ENCODE results near the gene TMCO4.

Gene TMCO4

DNA sequence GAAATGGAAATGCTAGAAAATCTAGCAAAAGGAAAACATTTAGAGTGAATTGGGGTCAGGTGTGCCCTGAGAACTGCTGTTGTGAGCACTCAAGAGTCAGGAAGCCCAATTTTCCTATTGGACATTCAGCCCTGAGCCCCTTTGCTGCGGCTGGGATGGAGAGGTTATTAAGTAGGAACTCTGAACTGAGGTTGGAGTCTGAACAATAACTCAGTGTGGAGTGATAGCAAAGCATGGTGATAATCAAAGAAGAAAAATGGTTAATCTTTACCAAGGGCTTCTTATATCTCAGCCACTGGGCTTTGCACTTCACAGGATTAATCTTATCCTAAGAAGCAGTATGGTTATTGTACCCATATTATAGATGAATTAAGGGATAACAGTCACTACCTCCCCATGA, 52.0 kb downstream of the TMCO4 start:
- DNase-seq (ENCODE audit: low read depth) = no peak

DNA sequence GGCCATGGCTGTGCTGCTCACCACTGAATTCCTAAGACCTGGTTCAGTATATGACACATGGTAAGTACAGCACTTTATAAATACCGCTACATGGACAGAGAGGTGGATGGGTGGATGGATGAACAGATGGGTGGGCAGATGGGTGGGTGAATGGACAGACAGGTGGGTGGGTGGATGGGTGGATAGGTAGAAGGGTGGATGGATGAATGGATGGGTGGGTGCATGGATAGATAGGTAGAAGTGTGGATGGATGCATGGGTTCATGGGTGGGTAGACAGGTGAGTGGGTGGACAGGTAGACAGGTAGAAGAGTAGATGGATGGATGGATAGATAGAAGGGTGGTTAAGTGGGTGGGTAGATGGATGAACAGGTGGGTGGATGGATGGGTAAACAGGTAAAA, 54.8 kb downstream of the TMCO4 start:
- no peak for DNase-seq (ENCODE audit: low read depth)

DNA sequence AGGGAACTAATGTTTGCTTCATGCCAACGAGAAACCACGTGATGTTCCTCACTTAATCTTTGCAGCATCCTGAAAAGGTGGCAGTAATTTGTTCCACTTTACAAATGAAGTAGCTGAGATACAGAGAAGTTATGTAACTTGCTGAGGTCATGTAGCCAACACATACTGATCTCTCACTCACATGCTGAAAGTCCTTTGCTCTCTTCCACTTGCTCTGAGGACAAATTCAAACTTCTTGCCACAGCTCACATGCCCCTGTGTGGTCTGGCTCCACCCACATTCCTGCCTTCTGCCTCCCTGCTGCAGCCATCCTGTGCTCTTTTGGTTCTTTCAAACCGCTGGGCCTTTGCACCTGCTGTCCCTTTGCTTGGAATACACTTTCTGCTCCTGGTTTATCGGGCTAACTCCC, 55.4 kb downstream of the TMCO4 start:
- DNase-seq (ENCODE audit: low read depth) = no peak

DNA sequence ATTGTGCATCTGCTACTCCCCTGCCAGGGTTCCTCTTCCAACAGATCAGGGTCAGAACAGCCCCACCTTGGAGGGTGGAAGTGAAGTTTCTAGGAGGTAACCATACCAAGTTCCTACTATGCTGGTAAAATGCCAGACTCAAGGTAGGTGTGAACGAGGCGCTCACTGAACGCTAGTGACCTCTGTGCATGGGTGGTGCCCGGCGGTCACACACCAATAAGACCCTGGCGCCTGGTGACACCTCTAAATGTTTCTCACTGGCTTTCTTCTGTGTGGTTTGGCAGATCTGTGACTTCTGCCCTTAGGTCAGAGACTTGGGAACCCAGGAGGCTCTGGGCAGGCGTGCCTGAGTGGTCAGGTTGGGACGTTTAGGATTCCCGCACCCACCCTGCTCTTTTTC, 55.9 kb downstream of the TMCO4 start:
- no peak for DNase-seq (ENCODE audit: low read depth)

DNA sequence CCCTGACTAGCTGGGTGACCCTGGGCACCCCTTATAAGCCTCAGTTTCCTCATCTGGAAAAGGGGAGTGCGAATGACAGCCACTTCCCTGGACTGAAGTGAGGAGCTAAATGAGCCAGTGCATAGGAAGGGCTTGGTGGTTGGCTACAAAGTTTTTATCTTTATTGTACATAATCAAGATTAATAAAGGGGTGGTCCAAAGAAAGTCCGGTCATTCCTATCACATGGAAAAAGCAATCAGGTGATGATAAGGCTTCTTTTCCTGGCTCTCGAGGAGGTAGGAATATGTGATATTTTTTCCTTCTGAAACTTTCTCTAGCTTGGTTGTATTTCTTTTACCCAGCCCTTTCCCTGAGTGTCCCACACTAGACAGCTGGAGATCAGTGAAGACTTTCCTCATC, 56.5 kb downstream of the TMCO4 start:
- DNase-seq (ENCODE audit: low read depth) = no peak

GRCh38 chr1:19739628-19740027, 60.1 kb downstream of the TMCO4 start:
- no peak for DNase-seq (ENCODE audit: low read depth)

DNA sequence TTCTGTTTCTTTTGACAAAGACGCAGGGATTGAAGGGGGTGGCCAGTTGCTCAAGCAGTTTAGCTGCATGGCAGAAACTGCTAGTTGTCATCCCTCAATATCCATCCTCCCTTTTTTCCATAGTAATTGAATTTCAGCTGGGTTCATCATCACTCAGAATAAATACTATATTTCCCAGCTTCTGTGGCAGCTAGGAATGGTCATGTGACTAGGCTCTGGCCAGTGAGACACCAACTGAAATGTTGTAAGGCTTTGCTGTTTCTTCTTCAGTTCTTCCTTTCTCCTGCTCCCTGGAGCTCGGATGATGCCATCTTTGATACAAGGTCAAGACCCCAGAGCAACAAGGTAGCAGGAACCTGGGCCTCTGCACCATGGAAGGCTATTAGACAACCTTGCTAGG, 61.0 kb downstream of the TMCO4 start:
- DNase-seq (ENCODE audit: low read depth) = no peak

DNA sequence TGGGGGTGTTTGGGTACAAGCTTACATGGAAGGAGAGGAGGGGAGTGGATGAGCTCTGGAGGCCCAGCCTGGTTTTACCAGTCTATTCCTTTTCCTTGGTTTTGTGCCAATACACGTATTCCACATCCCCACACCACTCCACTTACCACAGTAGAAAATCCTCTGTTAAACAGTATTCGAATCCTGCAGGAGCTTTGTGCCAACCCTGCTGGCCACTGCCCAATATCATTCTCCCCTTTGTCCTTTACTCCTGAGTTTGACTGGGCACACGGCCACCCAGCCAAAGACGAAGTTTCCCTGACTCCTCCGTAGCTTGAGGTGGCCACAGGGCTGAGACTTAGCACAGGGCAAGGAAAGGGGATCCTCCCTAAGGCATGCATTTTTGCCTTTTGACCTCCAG, 61.6 kb downstream of the TMCO4 start:
- DNase-seq (ENCODE audit: low read depth) = no peak

- DNase-seq (ENCODE audit: low read depth) = no peak
Measured at GRCh38 chr1:19737104-19737825, 62.5 kb downstream of the TMCO4 start.

DNA sequence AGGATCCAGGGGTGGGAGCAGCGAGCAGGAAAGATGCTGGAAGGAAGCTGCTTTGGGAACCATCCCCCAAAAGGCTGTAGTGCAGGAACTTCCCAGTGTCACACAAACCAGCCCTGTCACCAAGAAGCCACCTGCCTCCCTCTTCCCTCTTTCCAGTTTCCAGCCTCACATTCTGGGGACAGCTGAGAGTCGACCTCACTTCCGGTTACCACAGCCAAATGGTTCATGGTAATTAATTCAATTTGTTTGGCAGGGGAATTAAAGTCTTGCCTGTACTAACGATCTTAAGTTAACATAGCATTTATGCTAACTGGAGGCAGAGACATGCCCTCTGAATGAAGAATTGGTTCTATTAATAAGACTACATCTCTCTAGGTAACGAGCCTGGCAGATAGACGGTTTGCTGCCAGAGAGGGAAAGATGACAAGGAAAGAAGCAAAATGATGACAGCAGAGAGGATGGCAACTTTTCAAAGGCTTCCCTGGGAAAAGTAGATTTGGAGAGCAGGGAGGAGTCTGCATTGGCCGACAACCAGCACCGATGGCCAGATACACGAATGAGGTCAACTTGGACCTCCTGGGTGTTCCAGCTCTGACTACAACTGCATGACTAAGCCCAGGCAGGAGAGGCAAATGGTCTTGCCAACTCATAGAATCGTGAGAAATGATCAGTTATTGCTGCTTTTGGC, 64.1 kb downstream of the TMCO4 start:
- DNase-seq (ENCODE audit: low read depth) = no peak

DNA sequence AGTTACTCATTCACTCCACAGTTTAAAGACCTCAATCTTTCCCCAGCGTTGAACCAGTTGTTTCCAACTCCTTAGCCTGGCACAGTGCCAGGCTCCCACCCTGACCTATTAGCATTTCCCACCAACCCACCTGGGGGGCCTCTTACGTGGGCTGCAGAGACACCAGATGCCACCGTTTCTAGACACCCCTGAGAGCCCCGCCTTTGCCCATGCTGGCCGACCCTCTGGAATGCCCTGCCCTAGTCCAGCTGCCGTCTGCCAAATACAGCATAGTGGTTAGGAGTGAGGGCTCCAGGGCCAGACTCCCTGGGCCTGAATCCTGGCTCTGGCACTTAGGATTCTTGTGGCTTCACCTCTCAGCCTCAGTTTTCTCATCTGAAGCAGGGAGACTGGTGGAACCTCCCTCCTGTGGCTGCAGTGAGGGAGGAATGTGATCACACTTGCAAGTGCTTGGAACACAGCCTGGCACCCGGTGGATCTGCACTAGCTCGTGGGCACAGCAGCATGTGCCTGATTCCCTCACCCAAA, 65.2 kb downstream of the TMCO4 start:
- DNase-seq (ENCODE audit: low read depth) = no peak

DNA sequence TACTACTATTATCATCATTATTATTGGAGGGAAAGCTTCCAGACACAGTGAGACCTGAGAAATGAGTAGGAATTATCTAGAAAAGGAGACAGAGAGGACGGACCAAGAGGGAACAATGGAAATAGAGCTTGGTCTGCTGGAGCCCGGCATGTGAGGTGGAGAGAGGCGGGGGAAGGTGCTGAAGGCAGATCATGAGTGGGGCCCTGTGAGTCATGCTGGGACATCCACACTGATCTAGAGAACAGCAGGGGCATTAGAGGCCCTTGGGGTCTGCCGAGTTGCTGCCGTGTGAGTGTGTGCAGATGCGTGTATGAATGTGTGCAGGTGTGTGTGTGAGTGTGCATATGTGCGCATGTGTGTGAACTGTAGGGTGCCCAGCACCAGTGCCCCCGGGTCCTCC, 65.7 kb downstream of the TMCO4 start:
- no peak for DNase-seq (ENCODE audit: low read depth)

DNA sequence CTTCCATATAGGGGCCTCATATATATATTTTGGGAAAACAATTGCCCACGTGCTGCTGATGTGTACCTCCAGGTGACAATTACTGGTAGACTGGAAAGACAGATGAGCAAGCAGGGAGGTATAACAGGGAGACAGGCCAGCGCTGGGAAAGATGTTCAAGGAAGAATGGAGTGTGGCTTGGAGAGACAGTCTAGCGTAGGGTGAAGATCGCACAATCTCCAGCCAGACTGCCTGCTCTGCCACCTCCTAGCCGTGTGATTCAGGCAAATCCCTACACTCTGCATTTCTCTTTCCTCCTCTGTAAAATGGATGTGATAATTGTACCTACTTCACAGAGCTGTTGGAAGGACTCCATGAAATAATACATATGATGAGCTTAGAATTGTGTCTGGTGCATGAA, 66.1 kb downstream of the TMCO4 start:
- no peak for DNase-seq (ENCODE audit: low read depth)

GRCh38 chr1:19731311-19731821, 68.3 kb downstream of the TMCO4 start:
- DNase-seq (ENCODE audit: low read depth) = no peak

GRCh38 chr1:19730793-19731192, 68.9 kb downstream of the TMCO4 start:
- DNase-seq (ENCODE audit: low read depth) = no peak

DNA sequence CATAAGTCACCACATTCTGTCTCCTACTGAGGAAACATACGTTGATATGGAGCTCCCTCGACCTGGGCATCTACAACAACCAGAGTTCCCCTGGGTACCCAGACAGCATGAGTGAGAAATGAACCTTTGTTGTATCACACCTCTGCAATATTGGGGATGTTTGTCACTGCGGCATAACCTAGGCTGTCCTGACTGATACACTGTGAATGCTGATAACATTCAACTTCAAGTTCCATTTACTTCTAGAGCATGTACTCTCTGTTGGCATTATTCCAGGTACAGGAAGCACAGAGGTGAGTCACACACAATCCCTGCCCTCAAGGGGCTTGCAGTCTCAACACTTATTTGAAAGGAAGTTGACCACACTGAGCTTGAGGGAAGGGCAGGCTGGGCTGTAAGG, 69.5 kb downstream of the TMCO4 start:
- no peak for DNase-seq (ENCODE audit: low read depth)

GRCh38 chr1:19728413-19729145, 71.1 kb downstream of the TMCO4 start:
- DNase-seq (ENCODE audit: low read depth) = no peak

GRCh38 chr1:19725606-19726005, 74.1 kb downstream of the TMCO4 start:
- DNase-seq (ENCODE audit: low read depth) = no peak

DNA sequence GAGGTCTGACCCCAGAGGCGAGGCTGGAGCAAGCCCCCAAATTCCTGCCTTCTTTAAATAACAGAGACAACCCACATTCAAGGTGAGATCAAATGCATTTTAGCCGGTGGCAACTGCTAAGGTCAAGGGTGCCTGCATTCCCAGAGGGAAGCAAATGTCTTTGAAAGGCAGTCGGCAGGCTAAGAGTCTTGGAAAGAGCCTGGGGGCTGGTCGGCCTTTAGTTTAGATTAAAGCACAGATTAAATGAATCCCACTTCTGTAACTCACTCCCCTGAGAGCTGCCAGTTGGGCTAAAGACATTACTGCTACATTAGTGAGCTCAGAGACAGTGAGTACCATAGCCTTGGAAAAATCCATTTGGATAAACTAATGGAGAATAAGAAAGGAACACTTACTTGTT, 75.8 kb downstream of the TMCO4 start:
- no peak for DNase-seq (ENCODE audit: low read depth)

DNA sequence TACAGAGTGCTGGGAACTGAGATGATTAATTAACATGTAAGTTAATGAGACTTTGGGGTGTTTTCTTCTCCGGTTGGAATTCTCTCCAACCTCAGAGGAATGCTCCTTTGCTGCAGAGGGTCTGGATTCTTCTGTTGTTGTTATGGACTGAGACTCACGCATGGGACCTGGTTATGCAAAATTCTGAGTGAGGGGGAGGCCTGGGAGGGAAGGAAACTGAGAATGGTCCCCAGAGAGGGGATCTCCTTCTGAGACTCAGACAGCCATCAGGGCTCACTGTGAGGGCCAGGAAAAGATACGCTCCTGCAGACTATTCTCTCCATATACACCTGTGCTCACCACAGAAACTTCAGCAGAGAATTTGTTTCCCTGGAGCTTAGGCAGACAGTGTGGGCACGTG, 78.7 kb downstream of the TMCO4 start:
- DNase-seq (ENCODE audit: low read depth) = no peak

- no peak for DNase-seq (ENCODE audit: low read depth)
Measured at GRCh38 chr1:19720174-19720573, 79.5 kb downstream of the TMCO4 start.

DNA sequence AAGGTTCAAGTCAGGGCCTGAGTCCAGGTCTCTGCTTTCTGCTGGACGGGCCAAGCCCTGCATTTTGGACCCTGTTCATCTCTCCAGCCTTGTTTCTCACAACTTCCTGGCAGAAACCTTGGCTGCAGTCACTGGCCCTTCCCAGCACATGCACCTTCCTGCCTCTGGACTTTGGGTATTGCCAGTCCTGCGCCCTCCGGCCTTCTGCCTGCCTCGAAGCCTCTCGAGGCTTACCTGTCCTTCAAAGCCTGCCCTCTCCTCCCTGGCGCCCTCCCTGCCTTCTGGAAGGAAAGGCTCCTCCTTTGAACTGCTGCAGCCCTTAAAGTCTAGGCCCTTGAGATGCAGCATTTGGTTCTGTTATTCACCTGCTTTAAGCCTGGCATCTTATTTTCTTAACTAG, 82.2 kb downstream of the TMCO4 start:
- DNase-seq (ENCODE audit: low read depth) = no peak

All from T-helper 22 cell (primary cell).